HL-60 (cell line): Measurements from ENCODE around the gene SCAI.

ENCODE experiments used
- DNase-seq, 2 experiments: peaks; one replicate each; pipeline ENCODE4 v3.0.0-alpha.2; 2010 to 2020; ENCODE audit warnings: low read depth in 1 of 2, low spot score in 1 of 2
- H3K27ac ChIP-seq: fragments of 250-450 bp; sonication (Bioruptor Pico); replicated peaks from 2 replicates; pipeline ENCODE4 v1.5.1; 2020; ENCODE audit warnings: mild to moderate bottlenecking, moderate library complexity
- H3K27me3 ChIP-seq: fragments of 250-450 bp; sonication (Bioruptor Pico); 2 replicates; pipeline ENCODE4 v1.5.1; 2021; ENCODE audit warnings: mild to moderate bottlenecking, moderate library complexity; ENCODE audit not compliant: insufficient read depth, poor library complexity, severe bottlenecking
- H3K4me3 ChIP-seq: replicated peaks from 2 replicates; pipeline ENCODE4 v1.5.1; 2011; ENCODE audit warnings: mild to moderate bottlenecking, control low read depth, low read length; ENCODE audit not compliant: insufficient read depth
- CTCF ChIP-seq: IDR thresholded peaks from one replicate; pipeline ENCODE4 v1.5.1; 2011; ENCODE audit warnings: low read length, control low read depth, inconsistent platforms; ENCODE audit not compliant: insufficient read depth
- GABPA ChIP-seq: IDR thresholded peaks from 2 replicates; pipeline ENCODE4 v1.6.1; 2012; ENCODE audit warnings: low read depth
- POLR2AphosphoS5 ChIP-seq: IDR thresholded peaks from 2 replicates; pipeline ENCODE4 v1.6.1; 2012; ENCODE audit warnings: low read depth
- REST ChIP-seq: IDR thresholded peaks from 2 replicates; pipeline ENCODE4 v1.6.1; 2012; ENCODE audit warnings: low read depth; ENCODE audit not compliant: insufficient replicate concordance
- SPI1 ChIP-seq: IDR thresholded peaks from 2 replicates; pipeline ENCODE4 v1.6.1; 2012; ENCODE audit warnings: low read depth, mild to moderate bottlenecking, borderline replicate concordance

The SCAI gene

GRCh38 chr9:124911766-124912165 is 231.6 kb downstream of the SCAI start:
- TF ChIP-seq GABPA (no peak), POLR2AphosphoS5 (no peak), CTCF (no peak), SPI1 (no peak), REST (no peak)
- Histone ChIP-seq H3K27ac (no peak overlapping the region), H3K27me3 (no peaks in the 10 kb centered on the region), H3K4me3 (no peak overlapping the region)
- no peak for DNase-seq

GRCh38 chr9:124908098-124908497 is 235.2 kb downstream of the SCAI start:
- no peak overlapping the region for H3K27ac ChIP-seq
- DNase-seq, result no peak
- no peaks in the 10 kb centered on the region for H3K27me3 ChIP-seq
- no peak for TF ChIP-seq GABPA
- TF ChIP-seq SPI1, result no peak
- TF ChIP-seq REST, result no peak
- TF ChIP-seq CTCF, result no peak
- TF ChIP-seq POLR2AphosphoS5, result no peak
- H3K4me3 ChIP-seq, result no peak overlapping the region

- Histone ChIP-seq H3K27ac (no peak overlapping the region), H3K4me3 (no peak overlapping the region), H3K27me3 (no peaks in the 10 kb centered on the region)
- TF ChIP-seq CTCF (no peak), SPI1 (no peak), REST (no peak), GABPA (no peak), POLR2AphosphoS5 (no peak)
- no peak for DNase-seq
Observed at GRCh38 chr9:124906966-124907365, 236.4 kb downstream of the SCAI start.
